ENCODE results near the gene CAMTA1. TPM values are rescaled to one million over a fixed set of nuclear protein-coding genes. Genes with fewer than 3 reads are reported as not detected.

The CAMTA1 gene
- polyA plus RNA-seq, 1 of the 3 experiments (the other 2 are of a cell fraction): 63.1 TPM

DNA sequence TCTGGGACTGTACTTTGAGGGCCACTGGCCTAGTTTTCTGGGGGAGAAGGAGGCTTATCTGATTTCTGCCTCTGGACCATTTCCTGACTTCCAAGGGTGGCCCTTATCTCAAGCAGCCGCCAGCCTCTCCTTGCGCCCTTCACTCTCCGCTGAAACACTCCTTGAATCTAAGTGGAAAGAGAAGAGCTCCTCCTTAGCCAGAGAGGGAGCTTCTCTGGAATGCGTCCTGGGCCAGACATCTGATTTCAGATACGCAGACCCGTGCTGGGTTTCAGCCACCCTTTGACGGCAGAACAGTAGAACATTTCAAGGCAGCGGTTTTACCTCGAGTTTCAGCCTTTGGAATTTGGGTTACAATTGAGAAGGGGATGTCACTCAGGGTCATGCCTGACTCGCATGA lies 308.0 kb downstream of the CAMTA1 start (continued):
- TF ChIP-seq, protein P1, sequence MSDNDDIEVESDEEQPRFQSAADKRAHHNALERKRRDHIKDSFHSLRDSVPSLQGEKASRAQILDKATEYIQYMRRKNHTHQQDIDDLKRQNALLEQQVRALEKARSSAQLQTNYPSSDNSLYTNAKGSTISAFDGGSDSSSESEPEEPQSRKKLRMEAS (IDR thresholded peaks at IDR 0.05; ENCODE audit: low read depth): no peak
- no peak for TF ChIP-seq RCOR1 (IDR thresholded peaks at IDR 0.05; ENCODE audit: low read length)

DNA sequence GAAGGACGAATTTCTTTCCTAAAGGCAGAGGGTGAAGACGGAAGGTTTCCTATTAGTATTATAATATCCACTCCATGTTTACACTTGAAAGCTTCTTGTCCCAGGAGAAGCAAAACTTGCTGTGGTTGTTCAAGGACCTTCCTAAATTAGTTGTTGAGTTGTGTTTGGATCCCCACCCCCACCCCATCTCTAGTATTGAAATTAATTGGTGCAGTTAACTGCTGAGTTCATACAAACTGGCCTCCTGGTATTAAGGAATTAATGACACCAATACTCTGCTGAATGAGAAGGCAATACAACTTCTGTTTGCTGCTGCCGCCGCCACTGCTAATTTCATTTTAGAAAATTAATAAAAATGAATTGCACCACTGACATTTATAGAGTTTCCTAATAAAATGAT lies 308.8 kb downstream of the CAMTA1 start:
- H3K4me1 ChIP-seq (ENCODE audit: control insufficient read depth in 1 of 2, insufficient read depth in 2 of 2, low read depth in 1 of 2, low read length in 1 of 2): peaks cover 0 to 11% of the 10 kb centered on the region in 2 experiments; a peak in 1 of 4 replicates
- 66% methylated on average over 4 of the region's 4 CpGs for WGBS (ENCODE audit: low lambda C conversion rate)
- no peak overlapping the region for H3K27ac ChIP-seq (ENCODE audit: low read depth in 2 of 2, low read length in 1 of 2)
- H3K4me2 ChIP-seq: no peak overlapping the region
- TF ChIP-seq, protein P2, sequence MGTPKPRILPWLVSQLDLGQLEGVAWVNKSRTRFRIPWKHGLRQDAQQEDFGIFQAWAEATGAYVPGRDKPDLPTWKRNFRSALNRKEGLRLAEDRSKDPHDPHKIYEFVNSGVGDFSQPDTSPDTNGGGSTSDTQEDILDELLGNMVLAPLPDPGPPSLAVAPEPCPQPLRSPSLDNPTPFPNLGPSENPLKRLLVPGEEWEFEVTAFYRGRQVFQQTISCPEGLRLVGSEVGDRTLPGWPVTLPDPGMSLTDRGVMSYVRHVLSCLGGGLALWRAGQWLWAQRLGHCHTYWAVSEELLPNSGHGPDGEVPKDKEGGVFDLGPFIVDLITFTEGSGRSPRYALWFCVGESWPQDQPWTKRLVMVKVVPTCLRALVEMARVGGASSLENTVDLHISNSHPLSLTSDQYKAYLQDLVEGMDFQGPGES (IDR thresholded peaks at IDR 0.05; ENCODE audit: low read depth, low read length): no peak
- TF ChIP-seq FOXJ3 (CRISPR knock-in tag; IDR thresholded peaks at IDR 0.05) (no peak), CHD2 (IDR thresholded peaks at IDR 0.05; ENCODE audit: low read length, partially characterized antibody) (no peak), TAF1 (IDR thresholded peaks at IDR 0.05; ENCODE audit: borderline replicate concordance, low read depth, low read length) (no peak)
- H3K9me3 ChIP-seq: no peaks in the 10 kb centered on the region
- no peaks in the 10 kb centered on the region for H3K79me2 ChIP-seq (ENCODE audit: insufficient read depth)
- H3F3A ChIP-seq (replicated peaks; ENCODE audit: insufficient read depth): no peaks in the 10 kb centered on the region
- H4K20me1 ChIP-seq (ENCODE audit: insufficient read depth): no peaks in the 10 kb centered on the region
- H3K9ac ChIP-seq: no peak overlapping the region
- ChIA-PET CTCF (interaction anchor here (4.1 kb wide), 1 partner anchor 23 kb away, joined by 20 read pairs; no protein-coding TSS in a partner anchor), POLR2A (no interaction called here)
- H3K9me2 ChIP-seq: no peaks in the 10 kb centered on the region
- H3K4me3 ChIP-seq (ENCODE audit: low read depth in 2 of 2, low read length in 1 of 2): no peak overlapping the region
- no peak overlapping the region for H2AFZ ChIP-seq (ENCODE audit: low read depth)
- no peaks in the 10 kb centered on the region; the same call in 1 of the 2 replicates for H3K27me3 ChIP-seq (ENCODE audit: insufficient read depth)
- no peak for DNase-seq
- no peaks in the 10 kb centered on the region for H3K36me3 ChIP-seq (replicated peaks in 1 of 2; ENCODE audit: control insufficient read depth in 1 of 2, insufficient read depth in 2 of 2, low read length in 1 of 2)

DNA sequence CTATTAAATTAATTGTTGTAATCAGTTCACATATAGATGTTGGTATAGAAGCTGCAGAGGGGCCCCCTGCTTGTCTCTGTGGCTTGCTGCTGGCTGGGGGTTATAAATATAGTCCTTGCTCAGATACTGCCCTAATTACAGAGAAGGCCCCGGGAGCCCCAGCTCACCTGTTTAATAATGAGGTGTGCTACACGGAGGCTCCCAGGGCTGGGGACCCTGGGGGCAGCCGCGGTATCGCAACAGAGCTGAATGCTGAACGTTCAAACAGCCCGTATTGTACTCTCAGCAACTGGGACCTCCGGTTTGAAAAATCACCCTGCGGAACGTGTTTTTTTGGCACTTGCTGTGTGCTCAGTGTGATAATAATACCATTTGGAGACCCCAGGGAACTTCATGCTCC lies 309.3 kb downstream of the CAMTA1 start:
- H3K36me3 ChIP-seq (replicated peaks in 1 of 2; ENCODE audit: control insufficient read depth in 1 of 2, insufficient read depth in 2 of 2, low read length in 1 of 2): no peaks in the 10 kb centered on the region
- H3K9me2 ChIP-seq: no peaks in the 10 kb centered on the region
- no peaks in the 10 kb centered on the region for H3F3A ChIP-seq (replicated peaks; ENCODE audit: insufficient read depth)
- peaks cover 0 to 8% of the 10 kb centered on the region in 2 experiments; a peak in 1 of 4 replicates for H3K4me1 ChIP-seq (ENCODE audit: control insufficient read depth in 1 of 2, insufficient read depth in 2 of 2, low read depth in 1 of 2, low read length in 1 of 2)
- no peak overlapping the region for H3K4me2 ChIP-seq
- no peak for DNase-seq
- no peak overlapping the region for H2AFZ ChIP-seq (ENCODE audit: low read depth)
- ChIA-PET POLR2A (no interaction called here), CTCF (interaction anchor here (4.1 kb wide), 1 partner anchor 24 kb away, joined by 20 read pairs; no protein-coding TSS in a partner anchor)
- H3K79me2 ChIP-seq (ENCODE audit: insufficient read depth): no peaks in the 10 kb centered on the region
- no peaks in the 10 kb centered on the region for H4K20me1 ChIP-seq (ENCODE audit: insufficient read depth)
- WGBS (ENCODE audit: low lambda C conversion rate): 59% methylated on average over 3 of the region's 10 CpGs
- no peak overlapping the region for H3K27ac ChIP-seq (ENCODE audit: low read depth in 2 of 2, low read length in 1 of 2)
- no peak overlapping the region for H3K4me3 ChIP-seq (ENCODE audit: low read depth in 2 of 2, low read length in 1 of 2)
- H3K27me3 ChIP-seq (ENCODE audit: insufficient read depth): no peaks in the 10 kb centered on the region; the same call in 1 of the 2 replicates
- TF ChIP-seq, protein P3, sequence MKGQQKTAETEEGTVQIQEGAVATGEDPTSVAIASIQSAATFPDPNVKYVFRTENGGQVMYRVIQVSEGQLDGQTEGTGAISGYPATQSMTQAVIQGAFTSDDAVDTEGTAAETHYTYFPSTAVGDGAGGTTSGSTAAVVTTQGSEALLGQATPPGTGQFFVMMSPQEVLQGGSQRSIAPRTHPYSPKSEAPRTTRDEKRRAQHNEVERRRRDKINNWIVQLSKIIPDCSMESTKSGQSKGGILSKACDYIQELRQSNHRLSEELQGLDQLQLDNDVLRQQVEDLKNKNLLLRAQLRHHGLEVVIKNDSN (IDR thresholded peaks at IDR 0.05; ENCODE audit: borderline replicate concordance, low read depth): no peak
- TF ChIP-seq, protein P4, sequence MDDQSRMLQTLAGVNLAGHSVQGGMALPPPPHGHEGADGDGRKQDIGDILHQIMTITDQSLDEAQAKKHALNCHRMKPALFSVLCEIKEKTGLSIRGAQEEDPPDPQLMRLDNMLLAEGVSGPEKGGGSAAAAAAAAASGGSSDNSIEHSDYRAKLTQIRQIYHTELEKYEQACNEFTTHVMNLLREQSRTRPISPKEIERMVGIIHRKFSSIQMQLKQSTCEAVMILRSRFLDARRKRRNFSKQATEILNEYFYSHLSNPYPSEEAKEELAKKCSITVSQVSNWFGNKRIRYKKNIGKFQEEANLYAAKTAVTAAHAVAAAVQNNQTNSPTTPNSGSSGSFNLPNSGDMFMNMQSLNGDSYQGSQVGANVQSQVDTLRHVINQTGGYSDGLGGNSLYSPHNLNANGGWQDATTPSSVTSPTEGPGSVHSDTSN (IDR thresholded peaks at IDR 0.05): no peak
- TF ChIP-seq TCF12 (IDR thresholded peaks at IDR 0.05): no peak
- no peaks in the 10 kb centered on the region for H3K9me3 ChIP-seq
- H3K9ac ChIP-seq: no peak overlapping the region
